ENCODE measurements around the gene KRT72.

Gene KRT72

GRCh38 chr12:52631264-52631663, 30.0 kb upstream of the KRT72 start:
- H3K27ac ChIP-seq, result no peak overlapping the region
- POLR2A ChIA-PET (ENCODE audit: low non-redundant PET), result no interaction called here
- no peak for TF ChIP-seq CTCF (conservative IDR thresholded peaks at IDR 0.05; ENCODE audit: low read depth)
- CTCF ChIA-PET, result no interaction called here
- no peak for DNase-seq (ENCODE audit: low spot score)

GRCh38 chr12:52630599-52631200, 29.4 kb upstream of the KRT72 start:
- CTCF ChIA-PET, result no interaction called here
- no peak overlapping the region for H3K27ac ChIP-seq
- TF ChIP-seq CTCF (conservative IDR thresholded peaks at IDR 0.05; ENCODE audit: low read depth), result no peak
- DNase-seq (ENCODE audit: low spot score), result no peak
- POLR2A ChIA-PET (ENCODE audit: low non-redundant PET), result no interaction called here

GRCh38 chr12:52630008-52630500, 28.8 kb upstream of the KRT72 start:
- CTCF ChIA-PET, result no interaction called here
- DNase-seq (ENCODE audit: low spot score), result no peak
- POLR2A ChIA-PET (ENCODE audit: low non-redundant PET), result no interaction called here
- no peak overlapping the region for H3K27ac ChIP-seq
- no peak for TF ChIP-seq CTCF (conservative IDR thresholded peaks at IDR 0.05; ENCODE audit: low read depth)

GRCh38 chr12:52629281-52630007, 28.2 kb upstream of the KRT72 start:
- H3K27ac ChIP-seq, result no peak overlapping the region
- CTCF ChIA-PET, result interaction anchor here (0.6 kb wide), 1 partner anchor 323 kb away, joined by 3 read pairs; no protein-coding TSS in a partner anchor
- no peak for TF ChIP-seq CTCF (conservative IDR thresholded peaks at IDR 0.05; ENCODE audit: low read depth)
- DNase-seq (ENCODE audit: low spot score), result no peak
- POLR2A ChIA-PET (ENCODE audit: low non-redundant PET), result no interaction called here

GRCh38 chr12:52628841-52629240, 27.6 kb upstream of the KRT72 start:
- ChIA-PET CTCF (interaction anchor here (0.6 kb wide), 1 partner anchor 322 kb away, joined by 3 read pairs; no protein-coding TSS in a partner anchor), POLR2A (ENCODE audit: low non-redundant PET) (no interaction called here)
- H3K27ac ChIP-seq, result no peak overlapping the region
- DNase-seq (ENCODE audit: low spot score), result no peak
- no peak for TF ChIP-seq CTCF (conservative IDR thresholded peaks at IDR 0.05; ENCODE audit: low read depth)

- no peak for DNase-seq (ENCODE audit: low spot score)
- CTCF ChIA-PET, result no interaction called here
- H3K27ac ChIP-seq, result no peak overlapping the region
- no peak for TF ChIP-seq CTCF (conservative IDR thresholded peaks at IDR 0.05; ENCODE audit: low read depth)
- POLR2A ChIA-PET (ENCODE audit: low non-redundant PET), result no interaction called here
These were observed 26.8 kb upstream of the KRT72 start for GRCh38 chr12:52628111-52628507.

All from RWPE1 (cell line).